OCI-LY7 (cell line): ENCODE results near the gene TNNT1. TPM values are rescaled to one million over a fixed set of nuclear protein-coding genes. Genes with fewer than 3 reads are reported as not detected.
A peak's percentile ranks its signal among the peaks of the same experiment; 100 is the strongest.
"Not testable (repeated sequence)": the region's sequence is repeated elsewhere in the genome, so short reads cannot be mapped to it uniquely, and the experiment has no call there.

Source experiments
- BruUV-seq: library from RNA; stranded (reverse); fragments of 400-500 nt; replicated peaks from 2 replicates; lab custom pipeline; 2021; lab: Mats Ljungman, UMichigan
- CTCF ChIA-PET: fragments of 300-600 bp; sonication (Branson Sonifier 250); formaldehyde crosslinking; loops from one replicate; lab custom pipeline; 2022; ENCODE audit warnings: antibody characterized with exemption; ENCODE audit not compliant: unreplicated experiment; lab: Charles Lee
- POLR2A ChIA-PET: fragments of 300-600 bp; sonication (Branson Sonifier 250); formaldehyde crosslinking; loops from one replicate; lab custom pipeline; 2022; ENCODE audit warnings: antibody characterized with exemption; lab: Charles Lee
- DNase-seq: peaks from one replicate; pipeline ENCODE4 v3.0.0-alpha.2; 2015; ENCODE audit warnings: low spot score
- H2AFZ ChIP-seq: fragments of 200-600 bp; sonication (generic), shearing (Covaris generic); 2 replicates; pipeline ENCODE4 v1.6.1; 2014; ENCODE audit warnings: mild to moderate bottlenecking, antibody characterized with exemption, low read length, moderate library complexity
- H3K27ac ChIP-seq: fragments of 200-600 bp; sonication (generic); 2 replicates; pipeline ENCODE4 v1.5.1; 2014; ENCODE audit warnings: mixed run types, low read depth, mild to moderate bottlenecking, moderate library complexity, low read length, inconsistent platforms; ENCODE audit not compliant: poor library complexity, severe bottlenecking
- H3K36me3 ChIP-seq: fragments of 200-600 bp; sonication (generic); 2 replicates; pipeline ENCODE4 v1.6.1; 2014; ENCODE audit warnings: mild to moderate bottlenecking, antibody characterized with exemption, low read length, moderate library complexity, mixed read lengths; ENCODE audit not compliant: insufficient read depth
- H3K4me1 ChIP-seq: fragments of 200-600 bp; sonication (generic); 2 replicates; pipeline ENCODE4 v1.5.1; 2014; ENCODE audit warnings: mild to moderate bottlenecking, low read length; ENCODE audit not compliant: insufficient read depth, poor library complexity, severe bottlenecking
- H3K4me2 ChIP-seq: fragments of 200-600 bp; sonication (generic); 2 replicates; pipeline ENCODE4 v1.6.1; 2014; ENCODE audit warnings: mild to moderate bottlenecking, low read length
- H3K4me3 ChIP-seq: fragments of 200-600 bp; sonication (generic); 2 replicates; pipeline ENCODE4 v1.5.1; 2014; ENCODE audit warnings: mild to moderate bottlenecking, low read depth, low read length; ENCODE audit not compliant: poor library complexity, severe bottlenecking
- H3K79me2 ChIP-seq: fragments of 200-600 bp; sonication (generic); 2 replicates; pipeline ENCODE4 v1.6.1; 2016; ENCODE audit warnings: low read depth, mild to moderate bottlenecking, low read length, moderate library complexity, mixed read lengths; ENCODE audit not compliant: insufficient read depth
- H3K9me2 ChIP-seq: fragments of 200-600 bp; sonication (generic); 2 replicates; pipeline ENCODE4 v1.6.1; 2016; ENCODE audit warnings: mild to moderate bottlenecking, low read length, mixed read lengths; ENCODE audit not compliant: insufficient read depth
- H3K9me3 ChIP-seq: fragments of 200-600 bp; sonication (generic); 2 replicates; pipeline ENCODE4 v1.6.1; 2014; ENCODE audit warnings: mild to moderate bottlenecking, mixed run types, low read length, mixed read lengths
- H4K20me1 ChIP-seq: fragments of 200-600 bp; sonication (generic); 2 replicates; pipeline ENCODE4 v1.6.1; 2014; ENCODE audit warnings: mild to moderate bottlenecking, antibody characterized with exemption, low read length, moderate library complexity, mixed read lengths; ENCODE audit not compliant: insufficient read depth
- CTCF ChIP-seq: fragments of 200-600 bp; sonication (generic); conservative IDR thresholded peaks from 2 replicates; pipeline ENCODE4 v1.5.1; 2014; ENCODE audit warnings: mild to moderate bottlenecking, antibody characterized with exemption, low read length, moderate library complexity, mixed read lengths
- EZH2phosphoT487 ChIP-seq: fragments of 200-600 bp; sonication (generic); IDR thresholded peaks from 2 replicates; pipeline ENCODE4 v1.6.1; 2018; ENCODE audit warnings: low read depth, borderline replicate concordance, mild to moderate bottlenecking, mixed run types, antibody characterized with exemption, low read length, moderate library complexity, mixed read lengths
- intact Hi-C: fragments of 100-400 bp; cut with micrococcal nuclease; formaldehyde crosslinking; loops from one replicate; pipeline ENCODE4 v1.10.0; 2022; ENCODE audit not compliant: unreplicated experiment
- total RNA-seq, 2 experiments: library from RNA; depleted of rRNA in 1 of 2; stranded (reverse); fragments of >200 nt in 1 of 2; shearing (Covaris generic) in 1 of 2; gene quantifications; 2 replicates each; pipeline ENCODE4 v1.2.3, GENCODE V29; 2014 to 2022

TNNT1 gene
- total RNA-seq, 2 experiments from 2014 or later = 11.2 to 21.9 TPM

DNA sequence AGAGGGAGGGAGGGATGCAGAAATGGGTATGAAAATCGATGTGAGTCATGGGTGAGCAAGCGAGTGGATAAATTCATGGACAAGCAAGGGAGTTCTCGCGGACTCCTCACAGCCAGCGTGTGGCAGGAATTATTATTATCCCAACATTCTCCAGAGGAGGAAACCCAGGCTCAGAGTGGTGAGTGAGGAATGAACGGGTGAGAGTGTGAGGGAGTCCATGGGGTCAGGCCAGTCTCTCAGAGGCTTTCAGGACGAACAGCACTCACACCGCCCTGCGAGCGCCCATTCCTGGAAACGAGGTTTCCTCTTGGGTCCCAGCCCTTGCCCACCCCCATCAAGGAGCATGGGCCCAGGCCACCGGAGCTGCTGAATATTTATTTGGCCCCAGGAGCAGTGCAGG, 23.7 kb upstream of the TNNT1 start:
- Histone ChIP-seq H3K4me2 (peak overlapping the region; percentile 78; the same call in 1 of the 2 replicates), H2AFZ (no peak overlapping the region), H3K4me1 (peaks cover 23% of the 10 kb centered on the region), H3K36me3 (no peaks in the 10 kb centered on the region), H3K9me3 (no peaks in the 10 kb centered on the region), H3K4me3 (no peak overlapping the region), H4K20me1 (no peaks in the 10 kb centered on the region), H3K79me2 (no peaks in the 10 kb centered on the region), H3K9me2 (no peaks in the 10 kb centered on the region), H3K27ac (no peak overlapping the region)
- CTCF ChIA-PET = no interaction called here
- POLR2A ChIA-PET = interaction anchor here (0.7 kb wide), 1 partner anchor 125 kb away, joined by 3 read pairs; no protein-coding TSS in a partner anchor
- no peak for DNase-seq
- TF ChIP-seq EZH2phosphoT487 = no peak
- TF ChIP-seq CTCF = no peak
- no TSS peak for BruUV-seq
- intact Hi-C loops = loop anchor here (5.0 kb wide), 1 partner anchor 110 kb away; the partner anchor contains the start of genes BRSK1 and HSPBP1

- H3K36me3 ChIP-seq, H3K4me2 ChIP-seq, CTCF ChIA-PET, H4K20me1 ChIP-seq, POLR2A ChIA-PET, H3K9me3 ChIP-seq, H3K9me2 ChIP-seq, H3K79me2 ChIP-seq, H3K27ac ChIP-seq, BruUV-seq, H3K4me3 ChIP-seq, DNase-seq, H2AFZ ChIP-seq: not testable (repeated sequence)
- peaks cover 24% of the 10 kb centered on the region for H3K4me1 ChIP-seq
- intact Hi-C loops = loop anchor here (5.0 kb wide), 1 partner anchor 110 kb away; the partner anchor contains the start of genes BRSK1 and HSPBP1
Measured at GRCh38 chr19:55172318-55172717, 23.3 kb upstream of the TNNT1 start.

- no peaks in the 10 kb centered on the region for H4K20me1 ChIP-seq
- intact Hi-C loops = loop anchor here (5.0 kb wide), 1 partner anchor 111 kb away; the partner anchor contains the start of genes BRSK1 and HSPBP1
- CTCF ChIA-PET = no interaction called here
- no peak overlapping the region for H3K4me2 ChIP-seq
- no peaks in the 10 kb centered on the region for H3K36me3 ChIP-seq
- TF ChIP-seq CTCF = no peak
- BruUV-seq = no TSS peak
- POLR2A ChIA-PET = no interaction called here
- DNase-seq = no peak
- H3K4me3 ChIP-seq = no peak overlapping the region
- H2AFZ ChIP-seq = no peak overlapping the region
- no peak overlapping the region for H3K27ac ChIP-seq
- H3K9me2 ChIP-seq = no peaks in the 10 kb centered on the region
- no peaks in the 10 kb centered on the region for H3K9me3 ChIP-seq
- no peaks in the 10 kb centered on the region for H3K79me2 ChIP-seq
- H3K4me1 ChIP-seq = peaks cover 27% of the 10 kb centered on the region
Measured at GRCh38 chr19:55171440-55171839, 22.4 kb upstream of the TNNT1 start.
